NCI-H510A (cell line): ENCODE results near the gene NKAIN1.
A peak's percentile ranks its signal among the peaks of the same experiment; 100 is the strongest.

Source experiments
- DNase-seq: peaks from one replicate; lab custom pipeline; 2025; lab: John Stamatoyannopoulos, UW

NKAIN1 gene

DNA sequence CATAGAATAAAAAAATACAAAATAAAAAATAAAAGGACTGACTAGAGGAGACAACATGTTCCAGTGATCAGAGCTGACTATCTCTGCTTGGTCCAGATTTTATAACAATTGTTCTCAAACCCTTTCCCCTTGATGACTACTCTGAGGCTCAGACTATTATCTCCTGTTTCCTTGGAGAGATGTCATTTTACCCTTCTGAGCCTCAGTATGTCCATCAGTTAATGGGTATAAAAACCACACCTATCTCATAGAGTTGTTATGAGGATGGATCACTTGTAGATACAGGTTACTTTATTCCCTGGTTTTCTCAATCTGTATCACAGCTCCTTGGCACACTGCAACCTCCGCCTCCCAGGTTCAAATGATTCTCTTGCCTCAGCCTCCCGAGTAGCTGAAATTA, 7.0 kb downstream of the NKAIN1 start:
- no peak for DNase-seq

DNA sequence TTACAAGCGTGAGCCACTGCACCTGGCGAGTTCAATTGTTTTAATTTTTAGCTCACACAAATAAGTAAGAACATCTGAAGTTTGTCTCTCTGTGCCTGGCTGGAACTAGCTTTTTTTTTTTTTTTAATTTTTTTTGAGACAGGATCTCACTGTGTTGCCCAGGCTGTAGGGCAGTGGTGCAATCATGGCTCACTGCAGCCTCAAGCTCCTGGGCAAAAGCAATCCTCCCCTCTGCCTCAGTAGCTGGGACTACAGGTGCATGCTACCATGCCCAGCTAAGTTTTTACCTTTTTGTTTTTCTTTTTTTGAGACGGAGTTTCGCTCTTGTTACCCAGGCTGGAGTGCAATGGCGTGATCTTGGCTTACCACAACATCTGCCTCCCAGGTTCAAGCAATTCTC, 7.9 kb downstream of the NKAIN1 start:
- no peak for DNase-seq

DNA sequence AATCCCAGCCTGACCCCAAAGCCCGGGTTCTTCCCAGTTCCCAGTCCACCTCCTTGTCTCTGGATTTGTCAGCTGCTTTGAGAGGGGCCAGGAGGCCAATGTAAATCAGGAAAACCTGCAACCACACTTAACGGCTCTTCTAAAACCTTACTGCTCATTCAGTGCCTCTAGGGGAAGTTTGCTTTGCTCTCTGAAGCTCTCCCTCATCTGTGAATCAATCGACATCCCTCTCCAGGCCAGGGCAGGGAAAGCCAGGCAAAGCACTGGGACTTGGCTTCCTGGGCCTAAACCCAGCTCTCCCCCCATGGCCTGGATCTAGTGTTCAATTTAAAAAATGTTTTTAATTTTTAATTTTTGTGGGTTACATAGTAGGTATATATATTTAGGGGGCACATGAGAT, 9.3 kb downstream of the NKAIN1 start:
- no peak for DNase-seq

DNA sequence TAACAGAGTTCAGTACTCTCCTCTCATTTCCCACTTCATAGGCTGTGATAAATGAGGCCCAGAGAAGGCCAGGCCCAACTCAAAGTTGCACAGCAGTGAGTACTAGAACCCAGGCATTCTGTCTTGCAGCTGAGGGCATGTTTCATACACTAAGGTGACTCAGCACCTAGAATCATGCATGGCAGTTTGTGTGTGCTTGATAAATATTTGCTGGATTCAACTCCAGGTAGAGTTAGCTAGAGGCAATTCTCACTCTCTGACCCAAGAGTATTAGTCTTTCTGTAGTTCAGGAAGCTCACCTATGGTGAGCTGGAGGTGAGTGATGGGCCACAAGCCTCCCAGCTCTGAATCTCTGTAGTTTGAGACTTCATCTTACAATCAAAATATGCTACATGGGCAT, 10.7 kb downstream of the NKAIN1 start:
- DNase-seq: no peak

DNA sequence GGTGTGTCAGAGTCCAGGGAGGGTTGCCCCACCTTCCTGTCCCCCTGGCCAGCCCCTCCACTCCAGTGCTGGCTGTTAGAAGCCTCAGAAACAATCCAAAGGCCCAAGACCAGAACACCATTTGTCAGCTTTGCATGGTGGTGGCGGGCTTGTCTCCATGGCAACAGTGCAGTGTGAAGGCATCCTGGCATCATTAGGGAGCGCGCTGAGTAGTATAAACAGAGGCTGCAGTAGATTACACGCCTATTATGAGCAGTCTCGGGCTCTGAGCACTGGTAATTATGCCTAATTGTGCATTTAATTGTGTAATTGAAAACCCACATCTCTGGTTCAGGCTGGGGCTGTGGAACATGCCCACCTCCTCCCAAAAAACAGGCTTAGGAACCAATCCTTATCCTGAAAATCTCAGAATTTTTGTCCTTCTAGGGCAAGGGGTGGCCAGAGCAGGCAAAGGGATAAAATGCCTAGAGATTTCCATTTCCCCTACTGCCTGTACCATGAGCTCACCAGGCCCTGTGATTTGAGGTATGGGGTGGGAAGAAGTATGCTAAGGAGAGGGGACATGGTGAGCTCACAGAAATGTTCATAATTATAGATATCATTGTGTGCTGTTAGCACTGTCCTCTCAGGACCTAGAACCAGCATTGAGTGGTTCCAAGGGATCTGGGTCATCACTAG, 11.7 kb downstream of the NKAIN1 start:
- DNase-seq: no peak

DNA sequence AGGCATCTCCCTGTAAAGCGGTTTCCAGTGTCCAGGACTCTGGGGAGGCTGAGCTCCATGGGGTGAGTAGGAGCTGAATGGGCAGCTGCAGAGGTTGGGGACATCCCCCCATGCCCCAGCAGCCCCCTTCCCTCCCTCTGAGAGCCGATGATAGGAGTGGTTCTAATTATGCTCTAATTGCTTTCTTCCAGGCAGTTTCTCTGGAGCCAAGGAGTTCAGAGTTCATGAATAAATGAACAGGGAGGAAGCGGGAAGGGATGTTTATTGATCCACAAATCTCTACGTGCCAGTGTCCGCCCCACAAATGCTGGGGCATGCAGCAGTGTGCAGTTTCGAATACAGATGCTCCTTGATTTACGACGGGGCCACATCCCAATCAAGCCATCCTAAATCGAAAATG, 15.6 kb downstream of the NKAIN1 start:
- no peak for DNase-seq

DNA sequence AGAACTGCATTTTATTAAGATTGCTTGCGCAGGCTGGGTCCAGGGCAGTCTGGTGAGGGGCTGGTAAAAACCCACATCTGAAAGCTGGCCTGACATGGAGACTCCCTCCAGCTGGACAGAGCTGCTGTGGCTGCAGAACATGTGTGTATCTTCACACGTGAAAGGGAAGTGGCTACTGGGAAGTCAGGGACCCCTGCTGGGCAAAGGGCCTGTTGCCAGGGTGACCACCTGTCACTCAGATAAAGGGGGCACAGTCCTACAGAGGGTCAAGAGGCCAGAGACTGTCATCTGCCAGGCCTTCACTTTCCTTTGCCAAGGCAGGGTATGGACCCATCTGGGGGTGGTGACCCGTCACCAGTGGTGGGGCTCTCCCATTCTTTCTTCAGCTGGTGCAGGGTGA, 17.5 kb downstream of the NKAIN1 start:
- no peak for DNase-seq

DNA sequence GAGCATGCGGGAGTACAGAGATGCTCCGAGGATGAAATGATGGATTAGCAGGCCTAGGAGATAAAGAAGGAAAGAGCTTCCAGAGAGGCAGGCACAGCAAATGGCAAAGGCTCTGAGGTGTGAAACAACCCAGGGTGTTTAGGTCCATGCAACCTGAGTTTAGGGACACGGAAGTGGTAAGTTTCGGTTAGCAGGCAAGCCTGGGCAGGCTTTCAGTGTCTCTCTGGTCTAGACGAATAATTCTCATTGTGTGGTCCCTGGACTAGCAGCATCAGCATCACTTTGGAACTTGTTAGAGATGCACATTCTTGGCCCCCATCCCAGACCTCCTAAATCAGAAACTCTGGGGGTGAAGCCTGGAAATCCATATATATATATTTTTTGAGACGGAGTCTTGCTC, 18.6 kb downstream of the NKAIN1 start:
- no peak for DNase-seq

DNA sequence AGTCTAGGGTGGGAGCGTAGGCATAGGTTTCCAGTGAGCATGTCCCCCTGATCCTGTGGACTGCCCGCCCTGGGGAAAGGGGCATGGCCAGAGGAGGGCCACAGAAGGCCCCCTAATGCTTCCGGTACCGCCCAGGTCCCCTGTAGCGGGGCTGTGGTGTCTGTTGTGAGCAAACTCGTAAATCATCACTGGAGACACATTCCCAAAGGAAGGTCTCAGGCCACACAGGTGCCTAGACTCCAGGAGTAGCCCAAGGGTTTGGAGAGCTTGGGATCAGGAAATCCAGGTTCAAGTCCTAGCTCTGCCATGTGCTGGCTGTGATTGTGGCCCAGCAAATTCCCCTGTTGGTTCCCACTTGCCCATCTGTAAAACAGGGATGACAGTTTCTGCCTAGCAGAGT, 20.2 kb downstream of the NKAIN1 start:
- DNase-seq: no peak

DNA sequence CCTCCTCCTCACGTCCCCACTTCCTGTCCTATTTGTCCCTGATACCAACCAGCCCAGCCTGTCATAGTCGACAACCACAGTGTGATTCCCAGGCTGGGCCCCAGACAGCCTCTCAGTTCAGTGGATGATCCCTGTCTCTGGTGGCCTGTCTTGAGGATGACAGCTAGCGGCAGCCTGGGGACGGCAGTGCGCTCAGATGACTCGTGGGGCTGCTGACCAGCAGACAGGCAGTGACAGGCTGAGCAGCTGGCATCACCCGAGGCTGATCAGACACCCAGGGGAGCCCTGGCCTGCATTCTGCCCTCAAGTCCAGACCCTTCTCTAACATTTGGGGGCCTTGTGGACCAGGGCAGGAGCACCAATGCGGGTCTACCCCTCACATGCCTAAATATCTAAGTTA, 21.0 kb downstream of the NKAIN1 start:
- no peak for DNase-seq

DNA sequence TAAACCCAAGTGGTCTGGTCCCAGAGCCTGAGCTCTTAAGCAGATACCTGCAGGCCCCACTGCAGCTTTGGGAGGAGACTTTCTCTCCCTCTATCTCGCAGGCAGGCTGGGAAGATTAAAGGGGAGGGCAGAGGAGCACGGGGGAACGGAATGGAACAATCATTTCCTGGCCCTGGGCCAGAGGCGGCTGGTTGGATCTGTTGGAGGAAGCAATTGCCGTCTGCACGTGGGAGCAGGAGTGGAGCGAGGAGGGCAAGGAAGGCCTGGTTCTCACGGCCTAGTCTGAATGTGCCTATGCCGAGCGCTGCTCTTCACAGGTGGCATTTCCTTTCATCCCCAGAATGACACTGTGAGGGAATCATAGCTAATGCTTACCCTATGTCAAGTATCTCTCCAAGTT, 23.7 kb downstream of the NKAIN1 start:
- peak; percentile 56 for DNase-seq

DNA sequence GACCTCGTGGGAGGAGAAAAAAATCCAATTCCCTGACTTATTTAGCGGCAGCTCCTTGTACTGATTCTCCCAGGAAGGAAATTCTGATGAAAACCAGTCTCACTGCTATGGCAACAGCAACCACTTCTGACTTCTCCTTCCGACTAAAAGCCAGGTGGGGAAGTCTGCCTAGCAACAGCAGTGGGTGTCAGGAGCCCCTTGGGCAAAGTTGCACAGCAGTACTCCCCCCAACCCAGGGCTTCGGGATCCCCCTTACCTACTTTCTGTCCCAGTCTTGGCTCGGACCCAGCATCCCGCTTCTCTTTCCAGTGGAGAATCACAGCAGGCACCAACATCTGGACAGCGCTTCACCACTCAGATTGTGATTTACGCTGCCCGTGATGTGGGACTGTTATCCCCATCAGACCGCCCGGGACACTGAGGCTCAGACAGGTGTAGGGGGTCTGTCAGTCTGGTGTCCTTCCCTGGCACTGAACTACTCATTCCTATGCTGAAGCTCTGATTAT, 24.6 kb downstream of the NKAIN1 start:
- no peak for DNase-seq

DNA sequence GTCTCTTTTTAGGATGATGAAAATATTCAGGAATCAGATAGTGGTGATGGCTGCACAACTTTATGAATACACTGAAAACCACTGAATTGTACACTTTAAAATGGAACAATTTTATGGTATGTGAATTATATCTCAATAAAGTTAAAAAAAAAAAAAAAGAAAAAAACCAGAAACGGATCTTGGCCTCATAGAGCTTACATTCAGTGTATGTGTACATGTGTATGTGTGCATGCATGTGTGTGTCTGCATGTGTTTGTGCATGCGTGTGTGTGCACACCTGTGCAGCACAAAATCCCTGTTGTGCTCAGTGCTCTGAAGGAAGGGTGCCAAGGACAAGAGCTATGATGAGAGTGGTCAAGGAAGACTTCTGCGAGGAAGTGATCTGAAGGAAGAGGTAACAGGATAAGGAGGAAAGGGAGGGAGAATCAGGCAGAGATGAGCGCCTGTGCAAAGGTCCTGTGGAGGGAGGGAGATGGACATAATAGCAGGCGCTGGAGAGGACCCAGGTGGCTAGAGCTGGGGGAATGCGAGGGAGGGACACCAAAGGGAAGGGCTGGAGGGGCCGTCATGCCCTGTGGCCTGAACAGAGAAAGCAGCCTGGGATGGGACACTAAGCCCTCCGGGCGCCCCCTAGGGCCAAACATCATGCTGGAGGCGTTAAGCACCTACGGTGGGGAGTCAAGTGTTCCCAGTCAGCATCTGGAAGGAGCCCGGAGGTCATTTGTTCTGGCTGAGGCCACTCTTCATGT, 25.2 kb downstream of the NKAIN1 start:
- no peak for DNase-seq

DNA sequence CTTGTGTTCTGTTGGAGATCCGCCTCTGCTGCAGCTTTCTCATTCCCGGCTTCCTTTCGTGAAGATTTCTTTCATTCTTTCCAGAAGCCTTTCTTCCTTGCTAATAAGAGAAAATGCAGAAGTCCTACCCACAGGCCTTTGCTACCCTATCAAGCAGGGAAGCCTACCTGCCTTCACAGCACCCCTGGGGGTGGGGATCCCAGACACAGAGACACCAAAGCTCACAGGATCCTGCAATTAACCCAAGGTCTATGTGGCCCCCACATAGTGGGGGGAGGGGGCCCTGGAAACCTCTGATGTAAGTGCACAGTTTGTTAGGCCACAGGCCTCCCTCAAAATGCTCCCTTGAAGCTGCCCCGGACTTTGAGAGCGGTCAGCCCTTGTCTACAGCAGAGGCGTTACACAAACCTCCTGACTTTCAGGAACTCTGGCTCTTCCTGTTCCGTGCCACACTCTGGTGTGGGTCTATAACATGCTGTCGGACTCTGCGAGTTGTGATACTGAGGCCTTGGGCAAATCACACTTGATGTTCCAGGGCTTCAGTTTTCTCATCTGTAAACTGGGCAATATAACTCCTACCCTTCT, 31.2 kb downstream of the NKAIN1 start:
- DNase-seq: no peak

DNA sequence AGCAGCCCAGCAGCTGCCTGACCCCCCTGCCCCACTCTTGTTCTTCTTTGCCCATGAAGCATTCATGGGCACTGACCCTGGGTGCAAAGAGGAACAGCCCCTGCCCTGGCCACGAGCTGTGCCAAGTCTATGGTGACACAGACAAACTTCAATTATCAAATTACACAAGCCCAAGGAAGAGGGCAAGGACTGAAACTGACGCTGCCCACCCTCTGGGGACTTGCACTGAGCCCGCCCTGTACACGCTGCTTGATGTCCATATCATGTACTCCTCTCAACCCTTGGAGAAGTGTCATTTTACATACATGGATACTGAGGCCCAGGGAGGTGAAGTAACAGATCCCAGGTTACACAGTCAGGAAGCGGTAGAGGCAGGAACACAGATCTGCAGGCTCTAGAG, 32.1 kb downstream of the NKAIN1 start:
- DNase-seq: no peak

DNA sequence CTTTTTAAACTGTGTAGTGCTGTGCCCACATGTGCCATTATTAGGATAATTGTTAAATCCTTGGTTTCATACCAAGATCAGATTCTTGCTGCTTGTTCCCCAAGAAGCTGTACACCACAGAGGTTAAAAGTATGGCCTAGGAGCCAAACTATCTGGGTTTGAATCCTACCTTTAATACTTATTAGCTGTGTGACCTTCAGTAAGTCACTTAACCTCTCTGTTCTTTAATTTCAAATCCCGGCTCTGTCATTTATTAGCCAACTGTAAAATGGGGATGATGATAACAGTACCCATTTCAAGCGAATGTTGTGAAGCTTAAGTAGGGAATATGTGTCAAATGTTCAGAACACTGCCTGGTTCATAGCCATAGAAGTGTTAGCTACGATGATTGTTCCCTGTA, 32.6 kb downstream of the NKAIN1 start:
- DNase-seq: no peak

DNA sequence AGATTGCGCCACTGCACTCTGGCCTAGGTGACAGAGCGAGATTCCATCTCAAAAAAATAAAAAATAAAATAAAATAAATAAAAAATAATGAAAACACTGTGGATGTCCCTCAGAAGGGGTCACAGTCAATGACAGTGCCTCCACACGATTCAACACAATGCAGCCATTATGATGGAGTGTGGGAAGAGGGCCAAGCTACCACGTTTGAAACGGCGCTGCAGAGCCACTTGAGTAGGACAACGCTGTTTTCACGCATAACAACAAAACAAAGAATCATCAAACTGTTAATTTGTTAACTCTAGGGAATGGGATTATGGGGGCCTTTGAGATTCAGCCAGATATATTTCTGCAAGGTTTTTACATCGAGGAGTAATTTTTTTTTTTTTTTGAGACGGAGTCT, 36.5 kb downstream of the NKAIN1 start:
- DNase-seq: no peak

DNA sequence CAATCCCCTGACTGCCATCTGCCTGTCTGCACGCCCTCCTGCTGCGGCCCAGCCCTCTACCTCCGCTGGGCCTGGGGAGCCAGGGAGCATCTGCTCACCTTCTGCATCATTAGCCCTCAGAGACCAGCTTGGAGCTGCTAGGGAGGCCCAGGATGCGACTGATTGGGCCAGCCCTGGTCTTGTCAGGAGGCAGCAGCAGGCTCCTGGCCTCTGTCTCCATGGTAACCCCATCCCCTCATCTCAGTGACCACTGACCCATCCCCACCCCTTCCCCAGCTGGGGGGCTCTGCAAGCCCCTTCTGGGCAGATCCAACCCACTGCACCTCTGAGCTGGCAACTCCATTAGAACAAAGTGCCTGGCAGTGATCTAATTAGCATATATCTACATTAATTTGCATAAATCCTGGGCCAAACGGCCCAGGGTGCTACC, 37.7 kb downstream of the NKAIN1 start:
- DNase-seq: no peak

DNA sequence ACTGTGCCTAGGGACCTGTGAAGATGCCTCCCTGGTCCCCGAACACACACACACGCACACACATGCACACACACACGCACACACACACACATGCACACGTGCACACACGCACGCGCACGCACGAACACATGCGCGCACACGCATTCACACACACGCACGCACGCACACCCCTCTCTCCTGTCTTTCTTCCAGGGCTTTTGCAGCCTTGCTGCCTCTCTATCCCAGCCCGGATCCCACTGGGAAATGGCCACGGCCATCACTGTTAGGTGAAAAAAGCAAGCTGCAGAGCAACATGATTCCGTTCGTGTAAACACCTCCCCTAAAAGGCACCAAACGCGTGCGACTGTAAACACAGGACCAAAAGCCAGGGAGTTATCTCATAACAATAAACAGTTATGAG, 39.7 kb downstream of the NKAIN1 start:
- DNase-seq: no peak

DNA sequence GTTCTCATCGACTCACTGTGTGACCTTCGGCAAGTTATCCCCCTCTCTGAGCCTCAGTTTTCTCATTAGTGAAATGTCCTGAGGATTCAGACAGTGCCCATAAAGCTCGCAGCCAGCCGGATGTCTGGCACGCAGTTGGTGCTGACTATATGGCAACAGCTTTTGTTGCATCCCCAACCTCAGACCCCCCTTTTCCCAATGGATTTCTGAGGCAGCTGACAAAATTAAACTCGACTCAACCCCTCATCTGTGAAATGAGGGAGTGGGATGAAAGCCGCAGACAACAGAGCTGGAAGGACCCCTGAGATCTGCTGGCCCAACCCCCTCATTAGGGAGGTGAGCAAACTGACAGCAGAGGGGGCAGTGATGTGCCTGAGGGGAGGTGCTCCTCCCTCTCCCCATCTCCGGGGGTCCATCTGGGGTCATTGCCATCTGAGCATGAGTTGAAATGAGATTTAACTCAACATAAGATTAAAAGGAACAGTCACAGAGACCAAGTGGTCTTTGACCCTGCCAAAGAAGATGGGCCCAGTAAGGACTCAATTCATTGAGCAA, 40.4 kb downstream of the NKAIN1 start:
- no peak for DNase-seq

DNA sequence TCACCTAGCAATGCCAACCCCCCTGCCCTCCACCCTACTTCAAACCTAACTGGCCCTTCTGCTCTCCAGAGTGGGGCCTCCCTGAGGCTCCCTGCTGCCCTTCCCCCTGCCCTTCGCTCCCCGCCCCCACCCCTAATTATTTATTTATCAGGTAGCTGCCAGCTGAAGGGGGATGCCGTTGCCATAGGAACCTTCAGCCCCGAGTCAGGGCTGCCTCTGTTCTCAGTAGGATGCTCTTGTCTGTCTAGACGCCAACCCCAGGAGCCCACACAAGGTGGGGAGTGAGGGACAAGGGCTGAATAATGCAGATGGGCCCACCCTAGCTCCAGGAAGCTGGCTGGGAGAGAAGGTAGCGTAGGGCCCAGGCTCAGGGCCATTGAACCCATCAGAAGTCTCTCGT, 41.1 kb downstream of the NKAIN1 start:
- no peak for DNase-seq

DNA sequence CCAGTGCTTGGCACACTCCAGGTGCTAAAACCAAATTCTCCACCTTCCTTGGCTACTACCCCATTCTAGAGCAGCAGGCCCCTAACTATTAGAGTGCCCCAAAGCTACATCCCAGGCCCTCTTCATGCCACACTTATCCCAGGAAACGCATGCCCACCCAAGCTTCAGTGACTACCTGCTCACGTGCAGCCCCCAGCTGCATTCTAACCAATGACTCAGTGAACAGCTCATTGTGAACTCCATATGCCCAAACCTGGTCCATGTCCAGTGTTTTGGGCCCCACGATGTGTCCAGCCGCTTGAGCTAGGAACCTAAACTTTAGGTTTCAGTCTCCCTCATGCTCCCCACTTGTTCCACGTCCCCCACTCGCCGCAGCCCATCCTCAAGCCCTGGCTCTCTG, 41.5 kb downstream of the NKAIN1 start:
- no peak for DNase-seq

DNA sequence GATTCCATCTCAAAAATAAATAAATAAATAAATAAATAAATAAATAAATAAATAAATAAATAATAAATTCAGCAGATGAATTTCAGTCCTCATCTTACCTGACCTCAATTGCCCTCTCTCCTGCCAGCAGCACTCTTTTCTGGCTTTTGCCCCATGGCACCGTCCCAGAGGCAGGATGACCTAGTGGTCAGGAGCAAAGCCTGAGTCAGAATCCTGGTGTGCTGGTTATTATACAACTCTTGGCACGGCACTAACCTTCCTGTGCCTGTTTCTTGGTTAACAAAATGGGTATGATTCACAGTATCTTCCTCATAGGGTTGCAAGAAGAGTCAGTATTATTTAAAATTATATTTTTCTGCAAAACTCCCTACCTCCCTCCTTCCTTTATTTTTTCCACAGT, 43.0 kb downstream of the NKAIN1 start:
- DNase-seq: no peak
